Measurements from ENCODE around the gene ADISSP.

Gene ADISSP

GRCh38 chr20:3781153-3781910 is 13.8 kb upstream of the ADISSP start, which contains the start of gene SPEF1:
SPEF1 (minus strand) TSS chr20:3781448; CDS start chr20:3781287, 161 bp downstream.
- FAIRE-seq = peak; percentile 86
- peak; percentile 90 for DNase-seq (ENCODE audit: low spot score)

GRCh38 chr20:3778976-3779375 is 11.4 kb upstream of the ADISSP start:
- no peak for DNase-seq (ENCODE audit: low spot score)
- FAIRE-seq = no peak

- DNase-seq (ENCODE audit: low spot score) (no peak), FAIRE-seq (no peak)
Observed at GRCh38 chr20:3777716-3778629, 10.4 kb upstream of the ADISSP start.

GRCh38 chr20:3777381-3777715 is 9.8 kb upstream of the ADISSP start:
- no peak for DNase-seq (ENCODE audit: low spot score)
- FAIRE-seq = no peak

GRCh38 chr20:3775457-3776108 is 8.0 kb upstream of the ADISSP start:
- DNase-seq (ENCODE audit: low spot score) (no peak), FAIRE-seq (no peak)

- FAIRE-seq (no peak), DNase-seq (ENCODE audit: low spot score) (no peak)
Observed at GRCh38 chr20:3771552-3772058, 4.1 kb upstream of the ADISSP start.

GRCh38 chr20:3768342-3769130 is 983 bp upstream of the ADISSP start:
- no peak for FAIRE-seq
- peak; percentile 70 for DNase-seq (ENCODE audit: low spot score)

GRCh38 chr20:3767110-3767426 is 485 bp downstream of the ADISSP start:
- FAIRE-seq = no peak
- no peak for DNase-seq (ENCODE audit: low spot score)

GRCh38 chr20:3766422-3767109 is 987 bp downstream of the ADISSP start:
- FAIRE-seq (no peak), DNase-seq (ENCODE audit: low spot score) (no peak)

GRCh38 chr20:3765171-3765882 is 2.2 kb downstream of the ADISSP start:
- no peak for FAIRE-seq
- DNase-seq (ENCODE audit: low spot score) = no peak

- DNase-seq (ENCODE audit: low spot score) (no peak), FAIRE-seq (no peak)
Observed at GRCh38 chr20:3764659-3765058, 2.9 kb downstream of the ADISSP start.

- DNase-seq (ENCODE audit: low spot score) (no peak), FAIRE-seq (no peak)
Observed at GRCh38 chr20:3763671-3764601, 3.6 kb downstream of the ADISSP start.

GRCh38 chr20:3760655-3761348 is 6.8 kb downstream of the ADISSP start:
- no peak for DNase-seq (ENCODE audit: low spot score)
- no peak for FAIRE-seq

GRCh38 chr20:3759884-3760283 is 7.7 kb downstream of the ADISSP start:
- DNase-seq (ENCODE audit: low spot score) = no peak
- FAIRE-seq = no peak

GRCh38 chr20:3759316-3759823 is 8.2 kb downstream of the ADISSP start:
- DNase-seq (ENCODE audit: low spot score) (no peak), FAIRE-seq (no peak)

GRCh38 chr20:3758566-3758965 is 9.0 kb downstream of the ADISSP start:
- DNase-seq (ENCODE audit: low spot score) (no peak), FAIRE-seq (no peak)

GRCh38 chr20:3757268-3757667 is 10.3 kb downstream of the ADISSP start:
- FAIRE-seq (no peak), DNase-seq (ENCODE audit: low spot score) (no peak)
